DMS153 (cell line): Measurements from ENCODE around the gene DCTPP1.
"Not testable (repeated sequence)": the region's sequence is repeated elsewhere in the genome, so short reads cannot be mapped to it uniquely, and the experiment has no call there.

Experiments
- DNase-seq: peaks from one replicate; lab custom pipeline; 2025; lab: John Stamatoyannopoulos, UW

DCTPP1 gene

DNA sequence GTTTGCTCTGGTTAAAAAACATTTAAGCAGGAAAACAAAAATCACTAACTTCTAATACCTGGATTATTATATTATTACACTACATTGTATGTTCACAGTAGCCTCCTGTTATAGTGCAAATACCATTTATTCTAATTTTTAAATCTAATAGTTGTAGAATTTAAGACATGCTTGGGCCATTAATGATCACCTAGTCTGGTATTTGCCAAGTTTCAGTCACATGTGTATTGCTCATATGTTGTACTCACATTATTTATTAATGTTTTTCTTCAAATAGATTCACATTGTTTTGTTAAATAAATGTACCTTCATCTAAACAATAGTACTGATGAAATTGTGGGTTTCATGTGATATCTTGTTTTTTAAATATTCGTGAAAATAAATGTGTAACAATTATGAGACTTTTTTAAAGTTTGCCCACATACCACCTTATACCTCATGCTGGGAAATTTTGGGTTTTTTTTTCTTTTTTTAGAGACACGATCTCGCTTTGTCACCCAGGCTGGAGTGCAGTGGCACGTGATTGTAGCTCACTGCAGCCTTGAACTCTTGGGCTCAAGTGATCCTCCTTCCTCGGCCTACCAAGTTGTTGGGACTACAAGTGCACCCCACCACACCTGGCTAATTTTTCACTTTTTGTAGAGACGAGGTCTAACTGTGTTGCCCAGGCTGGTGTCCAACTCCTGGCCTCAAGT lies 16.6 kb downstream of the DCTPP1 start:
- no peak for DNase-seq

DNA sequence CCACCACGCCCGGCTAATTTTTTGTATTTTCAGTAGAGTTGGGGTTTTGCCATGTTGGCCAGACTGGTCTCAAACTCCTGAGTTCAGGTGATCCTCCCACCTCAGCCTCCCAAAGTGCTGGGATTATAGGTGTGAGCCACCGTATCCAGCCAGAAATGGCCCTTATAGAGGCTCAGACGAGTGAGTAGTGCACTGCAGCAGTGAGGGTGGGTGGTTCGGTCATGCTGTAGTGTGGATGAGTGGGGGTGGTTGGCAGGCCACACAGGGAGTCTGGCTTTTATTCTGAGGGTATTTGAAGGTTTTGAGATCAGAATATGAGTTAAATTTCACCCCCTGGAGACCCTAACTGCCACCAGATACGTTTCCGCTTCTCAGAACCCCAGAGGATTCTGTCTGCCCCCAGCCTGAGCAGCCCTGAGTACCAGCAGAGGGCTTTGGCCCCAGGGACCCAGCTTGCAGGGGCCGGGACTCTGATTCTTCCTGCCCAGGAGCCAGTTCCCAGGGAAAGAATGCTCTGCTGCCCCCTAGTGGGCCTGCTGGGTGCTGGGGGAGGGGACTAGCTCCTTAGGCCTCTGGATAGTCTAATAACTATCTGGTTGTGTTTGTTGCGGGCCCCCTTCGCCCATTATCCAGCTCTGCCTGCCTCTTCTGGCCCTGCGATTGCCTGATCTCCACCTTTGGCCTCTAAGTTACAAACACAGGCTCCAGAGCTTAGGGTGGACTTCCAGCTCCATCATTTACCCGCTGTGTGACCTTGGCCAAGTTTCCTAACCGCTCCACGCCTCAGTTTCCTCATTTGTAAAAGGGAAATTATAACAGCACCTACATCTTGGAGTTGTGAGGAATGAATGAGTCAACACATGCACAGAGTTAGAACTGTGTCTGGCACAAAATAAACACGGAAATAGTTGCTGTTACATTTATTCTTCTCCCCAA lies 20.4 kb downstream of the DCTPP1 start:
- DNase-seq = peak; percentile 64

DNA sequence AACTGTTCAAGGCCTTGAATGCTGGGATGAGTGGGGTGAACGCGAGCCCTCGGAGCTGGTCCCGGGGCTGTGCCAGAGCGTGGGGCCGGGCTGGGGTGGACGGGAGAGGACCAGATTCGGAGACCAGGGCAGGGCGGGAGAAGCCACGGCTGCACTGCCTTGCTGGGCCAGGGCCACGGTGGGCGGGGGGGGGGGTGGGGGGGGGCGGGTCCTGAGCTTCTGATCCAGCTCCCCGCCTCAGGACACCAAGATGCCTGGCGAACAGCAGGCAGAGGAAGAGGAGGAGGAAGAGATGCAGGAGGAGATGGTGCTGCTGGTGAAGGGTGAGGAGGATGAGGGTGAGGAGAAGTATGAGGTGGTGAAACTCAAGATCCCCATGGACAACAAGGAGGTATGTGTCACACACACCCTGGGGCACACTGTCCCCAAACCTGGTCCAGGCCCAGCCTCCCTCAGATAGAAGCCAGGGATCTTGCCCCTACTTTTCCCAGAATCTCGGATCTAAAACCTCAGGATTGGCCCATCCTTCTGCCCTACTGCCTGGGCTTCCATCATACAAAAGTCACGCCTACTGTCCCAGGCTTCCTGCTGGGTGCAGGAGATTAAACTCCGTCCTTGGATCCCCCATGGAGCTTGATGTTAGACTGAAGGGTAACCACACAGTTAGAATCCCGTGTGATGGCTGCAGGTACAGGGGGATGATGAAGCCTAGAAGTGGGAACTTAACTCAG lies 21.9 kb downstream of the DCTPP1 start:
- no peak for DNase-seq

DNA sequence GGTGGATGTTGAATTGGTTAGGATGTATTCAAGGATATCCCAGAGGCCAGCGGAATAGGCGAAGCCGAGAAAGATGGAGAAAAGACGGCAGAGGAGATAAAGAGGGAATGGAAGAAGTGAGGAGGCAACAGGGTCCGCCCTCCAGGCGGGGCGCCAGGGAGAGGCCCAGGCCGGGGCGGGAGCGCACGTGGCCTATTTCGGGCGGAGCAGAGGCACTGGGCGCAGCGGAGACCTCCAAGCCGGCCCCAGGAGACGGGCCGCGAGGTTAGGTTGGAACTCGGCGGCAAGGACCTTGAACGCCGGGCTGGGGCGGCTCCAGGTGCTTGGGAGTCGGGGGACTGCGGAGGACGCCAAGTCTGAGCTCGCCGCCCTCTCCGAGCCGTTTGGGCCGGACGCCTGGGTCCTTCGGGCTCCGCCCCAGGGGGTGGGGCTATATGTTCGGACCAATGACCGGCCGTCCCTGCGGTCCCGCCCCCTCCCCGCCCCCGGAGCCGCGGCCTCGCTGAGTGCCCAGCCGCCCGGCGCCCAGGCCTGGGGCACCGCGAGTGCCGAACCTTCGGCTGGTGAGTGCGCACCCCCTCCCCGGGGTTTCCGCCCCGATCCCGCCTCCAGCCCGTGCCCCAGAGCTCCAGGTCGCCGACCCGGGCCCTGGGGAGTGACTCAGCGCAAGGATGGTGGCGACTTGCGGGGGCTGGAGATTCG lies 22.6 kb downstream of the DCTPP1 start, which contains the start of gene ZNF771:
TSS of gene ZNF771 (plus strand) at position 505 of the 702 bp plus-strand sequence. CDS start 448 bp downstream, outside the sequence.
- DNase-seq = peak; percentile 73

DNA sequence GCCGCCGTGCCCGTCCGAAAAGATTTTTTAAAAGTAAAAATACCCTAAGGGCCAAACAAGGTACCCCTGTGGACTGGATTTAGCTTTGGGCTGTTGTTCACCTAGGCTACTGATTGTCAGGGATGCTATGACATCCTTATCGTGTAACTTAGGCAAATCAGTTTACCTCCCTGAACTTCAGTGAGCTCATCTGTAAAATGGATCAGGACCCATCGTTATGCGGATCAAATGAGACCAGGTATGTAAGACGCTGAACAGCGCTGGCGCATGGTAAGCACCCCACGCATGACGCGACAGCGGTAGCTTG lies 23.1 kb downstream of the DCTPP1 start:
- DNase-seq = no peak

DNA sequence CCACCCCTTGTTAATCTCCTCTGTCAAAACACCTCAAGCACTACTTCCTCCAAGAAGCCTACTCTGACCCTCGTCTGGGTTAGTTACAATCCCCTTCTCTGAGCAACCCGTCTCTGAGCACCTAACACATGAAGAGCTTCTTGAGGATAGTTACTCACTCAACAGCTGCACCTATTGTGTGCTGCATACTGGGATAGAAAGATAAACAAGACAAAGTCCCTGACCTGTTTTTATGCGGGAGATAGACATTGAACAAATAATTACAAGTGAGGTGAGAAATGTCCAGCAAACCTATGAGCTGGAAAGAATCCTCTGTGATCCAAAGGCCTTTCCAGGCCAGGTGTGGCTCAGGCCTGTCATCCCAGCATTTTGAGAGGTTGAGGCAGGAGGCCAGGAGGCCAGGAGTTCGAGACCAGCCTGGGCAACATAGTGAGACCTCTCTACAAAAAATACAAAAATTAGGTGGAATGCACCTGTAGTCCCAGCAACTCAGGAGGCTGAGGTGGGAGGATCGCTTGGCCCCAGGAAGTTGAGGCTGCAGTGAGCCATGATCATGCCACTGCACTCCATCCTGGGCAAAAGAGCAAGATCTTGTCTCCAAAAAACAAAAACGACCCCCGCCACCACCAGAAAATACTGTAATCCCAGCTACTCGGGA lies 27.9 kb downstream of the DCTPP1 start:
- DNase-seq = peak; percentile 34

DNA sequence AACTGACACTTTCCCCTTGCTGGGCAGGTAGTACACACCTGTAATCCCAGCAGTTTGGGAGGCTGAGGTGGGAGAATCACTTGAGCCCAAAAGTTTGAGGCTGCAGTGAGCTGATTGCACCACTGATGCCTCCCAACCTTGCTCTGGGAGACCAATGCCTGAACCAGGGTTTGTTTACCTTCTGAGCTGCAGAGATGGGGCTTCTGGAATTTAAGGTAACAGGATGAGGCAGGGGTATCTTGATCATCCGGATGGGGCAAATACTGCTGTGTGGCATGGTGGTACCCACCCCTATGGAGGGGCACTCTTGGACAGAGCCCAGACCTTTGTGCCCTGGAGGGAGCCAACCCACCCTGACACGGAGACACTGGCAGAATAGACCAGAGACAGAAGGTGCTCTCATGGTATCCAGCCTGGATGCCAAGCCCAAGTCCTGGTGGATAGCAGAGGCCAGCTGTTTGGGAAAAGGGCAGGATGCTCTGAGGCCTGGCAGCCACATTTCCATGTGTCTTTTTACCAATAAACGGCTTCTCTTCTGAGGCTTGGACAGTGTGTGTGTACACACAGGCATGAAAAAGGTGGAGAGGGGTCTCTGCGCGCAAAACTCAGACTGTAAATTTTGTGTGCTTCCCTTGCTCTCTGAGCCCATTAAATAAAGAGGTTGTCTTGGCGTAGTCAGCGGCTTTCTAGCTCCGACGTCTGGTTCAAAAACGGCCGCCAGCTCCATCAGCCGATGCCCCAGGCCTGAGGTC lies 30.2 kb downstream of the DCTPP1 start:
- DNase-seq = peak; percentile 21

DNA sequence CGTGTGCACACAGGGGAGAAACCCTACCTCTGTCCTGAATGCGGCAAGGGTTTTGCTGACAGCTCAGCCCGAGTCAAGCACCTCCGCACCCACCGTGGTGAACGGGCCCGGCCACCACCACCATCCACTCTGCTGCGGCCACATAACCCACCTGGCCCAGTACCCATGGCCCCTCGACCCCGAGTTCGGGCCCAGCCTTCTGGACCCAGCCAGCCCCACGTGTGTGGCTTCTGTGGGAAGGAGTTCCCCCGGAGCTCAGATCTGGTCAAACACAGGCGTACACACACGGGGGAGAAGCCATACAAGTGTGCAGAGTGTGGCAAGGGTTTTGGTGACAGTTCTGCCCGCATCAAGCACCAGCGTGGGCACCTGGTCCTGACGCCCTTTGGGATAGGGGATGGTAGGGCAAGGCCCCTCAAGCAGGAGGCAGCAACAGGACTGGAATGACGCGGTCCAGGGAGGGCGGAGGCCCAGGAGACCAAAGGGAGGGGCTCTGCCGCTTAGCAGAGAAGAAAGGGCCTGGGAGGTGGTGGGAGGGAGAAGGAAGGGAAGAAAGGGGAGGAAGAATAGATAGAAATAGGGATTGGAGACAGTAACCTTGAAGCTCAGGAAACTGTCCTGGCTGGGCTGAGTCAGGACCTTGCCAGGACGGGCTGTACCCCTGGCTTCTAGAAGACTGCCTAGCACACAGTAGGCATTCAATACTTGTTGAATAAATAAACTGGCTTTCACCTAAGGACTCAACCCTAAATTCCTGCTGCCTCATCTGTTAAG lies 31.0 kb downstream of the DCTPP1 start:
- no peak for DNase-seq

DNA sequence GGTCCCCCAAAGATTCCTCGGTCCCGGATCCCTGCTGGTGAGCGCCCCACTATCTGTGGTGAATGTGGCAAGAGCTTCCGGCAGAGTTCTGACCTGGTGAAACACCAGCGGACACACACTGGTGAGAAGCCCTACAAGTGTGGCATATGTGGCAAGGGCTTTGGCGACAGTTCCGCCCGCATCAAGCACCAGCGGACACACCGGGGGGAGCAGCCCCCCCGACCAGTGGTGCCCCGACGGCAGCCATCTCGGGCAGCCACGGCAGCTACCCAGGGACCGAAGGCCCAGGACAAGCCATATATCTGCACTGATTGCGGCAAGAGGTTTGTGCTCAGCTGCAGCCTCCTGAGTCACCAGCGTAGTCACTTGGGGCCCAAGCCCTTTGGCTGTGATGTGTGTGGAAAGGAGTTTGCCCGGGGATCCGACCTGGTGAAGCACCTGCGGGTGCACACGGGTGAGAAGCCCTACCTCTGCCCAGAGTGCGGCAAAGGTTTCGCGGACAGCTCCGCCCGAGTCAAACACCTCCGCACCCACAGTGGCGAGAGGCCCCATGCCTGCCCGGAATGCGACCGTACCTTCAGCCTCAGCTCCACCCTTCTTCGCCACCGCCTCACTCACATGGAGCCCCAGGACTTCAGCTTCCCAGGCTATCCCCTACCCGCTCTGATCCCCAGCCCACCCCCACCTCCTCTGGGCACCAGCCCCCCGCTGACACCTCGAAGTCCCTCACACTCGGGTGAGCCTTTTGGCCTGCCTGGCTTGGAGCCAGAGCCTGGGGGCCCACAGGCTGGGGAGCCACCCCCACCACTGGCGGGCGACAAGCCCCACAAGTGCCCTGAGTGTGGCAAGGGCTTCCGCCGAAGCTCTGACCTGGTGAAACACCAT lies 31.8 kb downstream of the DCTPP1 start:
- DNase-seq = no peak

DNA sequence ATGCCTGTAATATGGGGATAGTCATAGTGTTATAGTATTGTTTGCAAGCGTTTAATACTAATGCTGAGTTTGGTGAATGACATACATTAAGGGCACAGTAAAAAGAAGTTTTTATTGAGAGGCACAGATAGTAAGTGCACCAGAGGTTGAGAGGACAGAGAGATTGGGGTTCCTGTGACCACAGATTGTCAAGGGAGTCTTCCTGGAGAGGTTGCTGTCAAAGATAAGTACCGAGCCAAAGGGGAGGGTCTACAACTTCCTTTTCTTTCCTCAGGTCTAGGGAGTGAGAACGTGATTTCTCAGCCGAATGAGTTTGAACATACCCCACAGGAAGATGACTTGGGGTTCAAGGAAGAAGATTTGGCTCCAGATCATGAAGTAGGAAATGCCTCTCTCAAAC lies 32.8 kb downstream of the DCTPP1 start:
- no peak for DNase-seq

DNA sequence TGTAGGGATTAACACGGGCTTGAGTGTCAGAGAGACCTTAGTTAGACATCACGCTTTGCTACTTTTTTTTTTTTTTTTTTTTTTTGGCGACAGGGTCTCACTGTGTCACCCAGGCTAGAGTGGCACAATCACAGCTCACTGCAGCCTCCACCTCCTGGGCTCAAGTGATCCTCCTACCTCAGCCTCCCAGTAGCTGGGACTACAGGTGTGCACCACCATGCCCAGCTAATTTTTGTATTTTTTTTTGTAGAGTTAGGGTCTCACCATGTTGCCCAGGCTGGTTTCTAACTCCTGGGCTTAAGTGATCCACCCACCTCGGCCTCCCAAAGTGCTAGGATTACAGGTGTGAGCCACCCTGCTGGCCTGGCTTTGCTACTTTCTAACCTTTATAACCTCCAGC lies 33.2 kb downstream of the DCTPP1 start:
- DNase-seq = not testable (repeated sequence)

DNA sequence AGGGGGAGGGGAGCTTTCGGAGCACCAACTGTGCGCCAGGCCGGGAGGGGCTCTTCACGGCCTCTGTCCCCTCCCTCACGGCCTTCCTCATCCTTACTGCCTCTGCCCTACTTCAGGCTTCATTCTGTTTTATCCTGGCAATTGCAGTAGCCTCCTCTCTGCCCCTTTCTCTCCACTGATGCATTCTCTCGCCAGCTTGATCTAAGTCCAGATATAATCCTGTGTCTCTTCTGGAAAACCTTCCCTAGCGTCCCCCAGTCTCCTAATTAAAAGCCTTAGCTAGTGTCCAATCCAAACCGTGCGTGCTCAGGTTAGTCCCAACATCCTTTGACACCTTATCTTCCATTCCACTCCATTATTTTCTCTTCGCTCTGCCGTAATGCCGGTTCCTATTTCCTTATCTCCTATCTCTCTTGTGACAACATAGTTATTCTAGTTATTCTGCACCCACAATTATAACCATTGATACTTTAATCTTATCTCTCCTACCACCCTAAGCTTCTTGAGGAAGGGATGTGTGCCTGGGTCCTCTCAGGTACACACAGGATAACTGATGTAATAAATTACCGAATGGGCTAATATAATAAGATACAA lies 33.7 kb downstream of the DCTPP1 start:
- no peak for DNase-seq

DNA sequence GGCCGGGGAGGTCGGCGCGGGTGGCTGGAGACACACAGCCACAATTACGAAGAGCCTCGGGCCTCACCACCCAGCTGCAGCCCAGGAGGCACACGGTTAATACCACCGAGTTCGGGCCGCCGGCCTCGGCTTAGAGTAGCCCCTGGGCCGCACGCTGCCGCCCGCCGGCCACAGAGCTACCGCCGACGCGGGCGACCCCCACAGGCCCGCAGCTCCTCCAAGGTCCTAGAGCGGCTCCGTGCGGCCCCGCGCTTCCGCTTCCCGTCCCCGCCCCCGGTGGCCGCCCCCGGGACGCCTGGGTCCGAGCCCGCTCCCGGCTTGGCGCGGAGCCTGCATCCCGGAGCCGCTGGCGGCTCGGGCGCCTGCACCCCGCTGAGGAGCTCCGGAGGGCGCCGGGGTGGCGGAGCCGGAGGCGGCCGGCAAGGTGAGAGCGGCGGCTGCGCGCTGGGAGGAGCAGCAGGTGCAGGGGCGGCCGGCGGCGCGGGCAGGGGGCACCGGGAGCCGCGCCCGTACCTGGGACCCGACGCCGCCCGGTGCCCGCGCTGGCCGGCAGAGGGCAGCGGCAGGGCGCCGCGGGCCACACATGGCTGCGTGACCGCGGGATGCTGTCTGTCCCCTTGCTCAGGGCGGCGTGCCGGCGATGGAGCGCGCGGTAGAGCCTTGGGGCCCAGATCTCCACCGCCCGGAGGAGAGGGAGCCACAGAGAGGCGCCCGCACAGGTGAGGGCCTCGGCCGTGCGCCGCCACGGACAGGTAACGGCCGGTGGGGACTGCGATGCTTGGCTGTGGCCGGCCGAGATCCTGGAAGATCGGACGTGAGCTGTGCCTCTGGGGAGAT lies 34.5 kb downstream of the DCTPP1 start, which contains the start of gene ZNF48:
TSS of gene ZNF48 (plus strand) at position 266 of the 837 bp plus-strand sequence. CDS start at position 641, 375 bp downstream.
- peak; percentile 89 for DNase-seq

DNA sequence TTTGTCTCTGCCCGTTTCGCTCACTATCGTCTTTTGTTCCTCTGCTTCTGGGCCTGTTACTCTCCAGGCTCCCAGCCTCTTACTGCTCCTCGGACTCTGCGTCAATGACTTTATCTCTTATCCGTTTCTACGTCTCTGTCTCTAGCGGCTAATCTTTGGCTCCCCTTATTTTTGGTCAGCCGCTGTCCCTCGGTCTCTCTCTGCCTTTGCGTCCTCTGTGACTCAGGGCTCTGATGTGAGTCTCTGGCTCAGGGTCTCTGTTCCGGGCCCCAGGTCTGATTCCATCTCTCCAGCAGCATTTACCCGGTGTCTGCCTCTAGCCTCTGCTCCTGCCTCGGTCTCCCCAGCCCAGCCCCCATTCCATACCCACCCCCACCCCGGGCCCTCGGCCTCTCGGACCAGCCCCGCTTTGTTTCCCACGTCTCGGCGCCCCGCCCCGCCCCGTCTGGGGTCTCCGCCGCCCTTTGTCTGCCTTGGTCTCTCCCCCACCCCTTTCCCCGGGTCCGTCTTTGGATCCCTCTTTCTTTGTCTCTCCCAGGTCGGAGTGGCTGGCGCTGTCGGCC lies 35.2 kb downstream of the DCTPP1 start:
- DNase-seq = no peak

DNA sequence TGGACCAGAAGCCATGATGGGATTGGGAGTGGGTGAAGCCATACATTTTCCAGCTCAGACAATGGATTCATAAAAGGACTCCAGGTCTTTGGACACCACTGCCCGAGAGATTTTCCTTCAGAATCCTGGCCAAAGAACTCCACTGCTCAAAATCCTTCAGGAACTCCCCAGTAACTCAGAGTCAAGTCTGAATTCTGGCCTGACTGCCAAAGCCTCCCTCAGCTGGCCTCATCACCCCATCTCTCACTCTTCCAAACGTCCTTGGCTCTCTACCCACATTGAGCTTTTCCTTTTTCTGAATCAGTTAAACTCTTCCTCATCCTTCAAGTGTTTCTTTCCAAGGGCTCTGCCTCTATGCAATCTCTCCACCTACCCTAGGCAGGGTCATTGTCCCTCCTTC lies 46.3 kb downstream of the DCTPP1 start:
- DNase-seq = no peak

DNA sequence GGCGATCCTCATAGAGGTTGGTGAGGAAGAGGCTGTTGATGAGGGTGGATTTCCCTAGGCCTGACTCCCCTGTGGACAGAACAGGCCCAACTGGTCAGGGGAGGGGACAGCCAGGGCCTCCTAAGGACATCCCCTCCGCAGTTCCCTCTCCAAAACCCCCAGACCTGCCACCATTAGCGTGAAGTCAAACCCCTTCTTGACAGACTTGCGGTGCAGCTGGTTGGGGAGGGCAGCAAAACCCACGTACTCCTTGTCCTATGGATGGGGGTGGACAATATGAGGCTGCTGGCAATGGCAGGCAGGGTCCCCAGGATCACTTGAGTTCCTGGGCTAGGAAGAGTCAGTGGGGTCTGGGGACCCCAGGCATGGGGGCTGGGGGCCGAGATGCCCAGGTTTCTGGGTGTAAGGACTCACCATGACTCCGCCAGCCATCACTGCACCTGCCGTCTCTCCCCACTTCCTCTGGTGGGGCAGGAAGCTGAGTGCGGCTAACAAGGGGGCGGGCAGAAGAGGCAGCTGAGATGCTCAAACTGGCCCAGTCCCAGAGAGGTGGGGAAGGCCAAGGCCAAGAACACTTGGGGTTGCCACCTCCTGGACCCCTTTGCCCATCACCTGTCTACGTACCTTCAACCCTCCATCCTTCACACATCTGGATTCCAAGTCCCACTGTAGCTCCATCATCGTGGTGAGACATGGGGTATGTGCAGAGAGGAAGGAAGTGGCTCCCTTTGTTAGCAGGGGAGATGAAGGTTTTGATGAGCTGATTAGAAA lies 47.5 kb downstream of the DCTPP1 start, which contains the start of gene SEPTIN1:
TSS of gene SEPTIN1 (minus strand) at position 451 of the 771 bp plus-strand sequence. CDS start at position 432, 19 bp downstream.
- DNase-seq = no peak
